Transverse colon (tissue), 4 donors: ENCODE data around the gene DOCK9. TPM values are rescaled to one million over a fixed set of nuclear protein-coding genes. Genes with fewer than 3 reads are reported as not detected.

Source experiments
- DNase-seq: peaks from one replicate; pipeline ENCODE4 v3.0.0-alpha.2; 2019
- H3K27ac ChIP-seq, 4 donors: fragments of 200-600 bp; sonication (generic); 2 replicates each; pipeline ENCODE4 v1.5.1; 2016 to 2018; ENCODE audit warnings: inconsistent platforms in 4 of 4
- H3K27me3 ChIP-seq: fragments of 200-600 bp; sonication (generic); 2 replicates; pipeline ENCODE4 v1.5.1; 2017; ENCODE audit warnings: inconsistent platforms
- H3K36me3 ChIP-seq, 4 donors: fragments of 200-600 bp; sonication (generic); 2 replicates each; pipeline ENCODE4 v1.5.1; 2017 to 2019; ENCODE audit warnings: inconsistent platforms in 4 of 4
- H3K4me1 ChIP-seq, 4 donors: fragments of 200-600 bp; sonication (generic); 2 replicates each; pipeline ENCODE4 v1.5.1; 2017 to 2020; ENCODE audit warnings: inconsistent platforms in 4 of 4
- H3K4me3 ChIP-seq, 4 donors: fragments of 200-600 bp; sonication (generic); 1 replicate in 1 of 4; 2 replicates in 3 of 4; pipeline versions ENCODE4 v1.5.1 to v1.6.1; 2017 to 2019; ENCODE audit warnings: inconsistent platforms in 4 of 4
- H3K9me3 ChIP-seq, 2 donors: fragments of 200-600 bp; sonication (generic); 2 replicates each; pipeline ENCODE4 v1.5.1; 2017 to 2019; ENCODE audit warnings: inconsistent platforms in 2 of 2
- CTCF ChIP-seq, 5 experiments: fragments of 200-600 bp in 3 of 5; fragments of 450-650 bp in 2 of 5; sonication (generic) in 3 of 5; IDR thresholded peaks; 1 replicate in 2 of 5; 2 replicates in 3 of 5; pipeline ENCODE4 v1.5.1; 2016 to 2017; ENCODE audit warnings: antibody characterized with exemption in 5 of 5, inconsistent platforms in 3 of 5, mild to moderate bottlenecking in 2 of 5, moderate library complexity in 1 of 5
- EP300 ChIP-seq: sonication (generic); formaldehyde crosslinking; IDR thresholded peaks from one replicate; pipeline ENCODE4 v1.6.1; 2017; ENCODE audit warnings: antibody characterized with exemption, low read depth
- POLR2A ChIP-seq: fragments of 450-650 bp; IDR thresholded peaks from one replicate; pipeline ENCODE4 v1.6.1; 2016; ENCODE audit warnings: antibody characterized with exemption, mild to moderate bottlenecking, moderate library complexity
- POLR2AphosphoS5 ChIP-seq, 3 donors: sonication (generic); formaldehyde crosslinking; IDR thresholded peaks; one replicate each; pipeline ENCODE4 v1.6.1; 2016; ENCODE audit warnings: antibody characterized with exemption in 3 of 3
- WGBS, 2 donors: methylation state at CpG; one replicate each; pipeline ENCODE4 v1.1.5; 2018; ENCODE audit warnings: low coverage in 1 of 2; 5-methylcytosine and 5-hydroxymethylcytosine counted together
- in situ Hi-C, 4 donors: fragments of 200-750 bp; cut with MboI; loops; one replicate each; pipeline versions ENCODE4 v1.15.0 to v1.15.1; 2017; ENCODE audit warnings: low sequenced_read_pairs in 3 of 4, low pct_ligation_motif_present in 1 of 4, low pct_unique_long_range_greater_than_20kb in 1 of 4
- intact Hi-C: fragments of 100-400 bp; cut with DNase I; formaldehyde crosslinking; loops from one replicate; pipeline ENCODE4 v1.15.1; 2023; ENCODE audit warnings: low total_unique reads
- total RNA-seq, 4 donors: library from RNA; depleted of rRNA; stranded (reverse); fragments of >200 nt; gene quantifications; one replicate each; pipeline ENCODE4 v1.1.0, GENCODE V29; 2016

DOCK9 gene
- total RNA-seq, 4 donors from 2014 or later: 44.5 to 120 (median 71.4) TPM

GRCh38 chr13:98921015-98921580 is 56.8 kb downstream of the DOCK9 start:
- in situ Hi-C loops: no loop called here

GRCh38 chr13:98919566-98919965 is 58.3 kb downstream of the DOCK9 start:
- Histone ChIP-seq H3K4me3 (no peak overlapping the region), H3K27ac (no peak overlapping the region), H3K27me3 (no peaks in the 10 kb centered on the region), H3K36me3 (peaks cover 0 to 2% (median 0%) of the 10 kb centered on the region in 4 donors), H3K4me1 (no peaks in the 10 kb centered on the region), H3K9me3 (no peaks in the 10 kb centered on the region)
- WGBS, 2 donors: 85 to 100% methylated on average over 2 of the region's 2 CpGs
- DNase-seq: no peak
- TF ChIP-seq EP300 (no peak), CTCF (IDR thresholded peaks at IDR 0.05) (no peak), POLR2AphosphoS5 (IDR thresholded peaks at IDR 0.05) (no peak), POLR2A (no peak)
- intact Hi-C loops: no loop called here
- in situ Hi-C loops: no loop called here

More at GRCh38 chr13:98921015-98921580, 56.8 kb downstream of the DOCK9 start:
- no peak overlapping the region for H3K4me3 ChIP-seq
- 87 to 95% methylated on average over 4 to 5 of the region's 5 CpGs for WGBS, 2 donors
- intact Hi-C loops: no loop called here
- H3K9me3 ChIP-seq: no peaks in the 10 kb centered on the region
- H3K36me3 ChIP-seq: peaks cover 0 to 2% (median 0%) of the 10 kb centered on the region in 4 donors
- no peak overlapping the region for H3K27ac ChIP-seq
- no peak for TF ChIP-seq EP300
- no peak for TF ChIP-seq POLR2A
- no peaks in the 10 kb centered on the region for H3K4me1 ChIP-seq
- H3K27me3 ChIP-seq: no peaks in the 10 kb centered on the region
- no peak for DNase-seq

GRCh38 chr13:98918771-98919170 is 59.1 kb downstream of the DOCK9 start:
- no peaks in the 10 kb centered on the region for H3K27me3 ChIP-seq
- no peak overlapping the region for H3K4me3 ChIP-seq
- TF ChIP-seq POLR2AphosphoS5 (IDR thresholded peaks at IDR 0.05) (no peak), POLR2A (no peak), EP300 (no peak), CTCF (IDR thresholded peaks at IDR 0.05) (no peak)
- 69 to 82% methylated on average over 2 to 4 of the region's 4 CpGs for WGBS, 2 donors
- intact Hi-C loops (no loop called here), in situ Hi-C loops (no loop called here)
- no peaks in the 10 kb centered on the region for H3K9me3 ChIP-seq
- no peak for DNase-seq
- H3K36me3 ChIP-seq: peaks cover 0 to 2% (median 0%) of the 10 kb centered on the region in 4 donors
- no peak overlapping the region for H3K27ac ChIP-seq
- H3K4me1 ChIP-seq: no peaks in the 10 kb centered on the region

- TF ChIP-seq POLR2AphosphoS5 (IDR thresholded peaks at IDR 0.05) (no peak), EP300 (no peak), POLR2A (no peak), CTCF (IDR thresholded peaks at IDR 0.05) (no peak)
- H3K4me1 ChIP-seq: no peaks in the 10 kb centered on the region
- 54 to 71% methylated on average over 1 of the region's 1 CpG for WGBS, 2 donors
- in situ Hi-C loops: no loop called here
- intact Hi-C loops: no loop called here
- H3K27ac ChIP-seq: no peak overlapping the region
- H3K36me3 ChIP-seq: peaks cover 0 to 2% (median 0%) of the 10 kb centered on the region in 4 donors
- no peaks in the 10 kb centered on the region for H3K27me3 ChIP-seq
- no peaks in the 10 kb centered on the region for H3K9me3 ChIP-seq
- no peak overlapping the region for H3K4me3 ChIP-seq
- DNase-seq: no peak
These were observed 60.7 kb downstream of the DOCK9 start for GRCh38 chr13:98917116-98917515.

- H3K4me3 ChIP-seq: no peak overlapping the region
- no peaks in the 10 kb centered on the region for H3K9me3 ChIP-seq
- intact Hi-C loops: no loop called here
- H3K27ac ChIP-seq: no peak overlapping the region
- H3K4me1 ChIP-seq: no peaks in the 10 kb centered on the region
- H3K36me3 ChIP-seq: peaks cover 0 to 2% (median 0%) of the 10 kb centered on the region in 4 donors
- in situ Hi-C loops: no loop called here
- TF ChIP-seq CTCF (IDR thresholded peaks at IDR 0.05): no peak
- no peak for TF ChIP-seq POLR2A
- no peak for TF ChIP-seq POLR2AphosphoS5 (IDR thresholded peaks at IDR 0.05)
- TF ChIP-seq EP300: no peak
- 100% methylated on average over 1 of the region's 1 CpG; no CpG with 5 or more reads in 1 of the 2 donors for WGBS, 2 donors
- H3K27me3 ChIP-seq: no peaks in the 10 kb centered on the region
- DNase-seq: no peak
These were observed 61.5 kb downstream of the DOCK9 start for GRCh38 chr13:98916403-98916802.
